Hematopoietic multipotent progenitor cell treated with erythropoietin and hydrocortisone succinate and interleukin-3 and kit ligand, for 17 days (in vitro differentiated cells): ENCODE results near the gene GABPB2.

Source experiments
- DNase-seq: peaks from one replicate; pipeline ENCODE4 v3.0.0-alpha.2; 2015; ENCODE audit warnings: low spot score

GABPB2 gene

DNA sequence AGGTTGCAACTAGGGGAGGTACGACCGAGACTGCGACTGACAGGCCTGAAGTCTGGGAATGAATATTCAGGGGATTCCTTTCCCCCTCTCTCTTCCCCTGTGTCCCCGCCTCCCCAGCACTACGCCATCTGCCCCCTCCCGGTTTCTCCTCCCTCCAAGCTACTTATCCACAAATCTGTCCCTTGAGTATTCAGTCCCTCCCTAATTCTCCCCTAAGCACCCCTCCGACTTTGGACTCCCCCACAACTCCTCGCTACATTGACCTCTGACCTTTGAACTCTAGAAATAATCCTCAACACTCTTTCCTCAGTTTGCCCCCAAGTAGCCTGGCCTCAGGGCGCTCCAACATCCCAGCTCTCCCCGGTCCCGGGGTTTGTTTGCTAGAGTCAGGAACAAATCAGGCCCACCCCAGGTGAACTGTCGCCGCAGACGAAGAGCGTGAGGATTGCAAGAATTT is 94.7 kb downstream of the GABPB2 start:
- DNase-seq = no peak

- DNase-seq = peak; percentile 97
Observed at GRCh38 chr1:151165738-151166504, 95.4 kb downstream of the GABPB2 start, which contains the start of the genes LYSMD1 and SCNM1. LYSMD1 (minus strand) TSS chr1:151165902; CDS start chr1:151165258, 644 bp downstream. SCNM1 (plus strand) TSS chr1:151166144; CDS start chr1:151166153, 9 bp downstream.

DNA sequence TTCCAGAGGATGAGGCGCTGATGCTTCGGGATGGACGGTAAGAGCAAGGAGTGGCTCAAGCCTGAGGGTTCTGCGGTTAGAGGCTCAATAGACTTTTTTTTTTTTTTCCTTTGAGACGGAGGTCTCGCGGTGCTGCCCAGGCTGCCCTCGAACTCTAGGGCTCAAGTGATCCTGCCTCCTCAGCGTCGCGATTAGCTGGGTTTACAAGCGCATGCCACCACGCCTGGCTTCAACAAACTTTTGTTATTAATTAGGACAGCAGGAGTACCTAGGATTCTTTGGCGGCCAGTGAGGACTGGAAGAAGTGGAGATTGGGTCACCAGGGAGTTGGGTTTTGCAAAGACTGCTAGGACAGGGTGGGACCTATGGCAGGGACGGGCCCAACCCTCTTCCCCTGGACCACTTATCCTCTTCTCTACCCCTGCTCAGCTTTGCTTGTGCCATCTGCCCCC is 96.0 kb downstream of the GABPB2 start:
- DNase-seq = no peak

- no peak for DNase-seq
Observed at GRCh38 chr1:151167116-151167515, 96.6 kb downstream of the GABPB2 start.

DNA sequence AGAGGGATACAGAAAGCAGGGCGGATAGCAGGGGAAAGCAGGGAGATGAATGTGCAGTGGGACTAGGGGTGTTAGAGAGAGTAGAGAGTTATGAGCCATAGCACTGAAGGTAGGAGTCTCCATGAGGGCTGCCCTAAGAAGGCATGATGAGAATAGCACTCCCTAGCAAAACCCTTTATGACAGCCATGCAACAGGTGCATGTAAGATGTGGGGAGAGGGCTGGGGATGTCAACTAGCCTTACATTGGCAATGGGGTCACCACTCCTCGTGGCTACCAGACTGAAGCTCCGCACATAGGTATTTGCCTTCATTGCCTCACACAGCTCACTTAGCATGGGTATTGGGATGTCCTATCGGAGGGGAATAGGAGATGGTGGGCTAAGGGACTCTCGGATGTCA is 100.6 kb downstream of the GABPB2 start:
- no peak for DNase-seq
